ENCODE results near the gene SIRT7.

DNA sequence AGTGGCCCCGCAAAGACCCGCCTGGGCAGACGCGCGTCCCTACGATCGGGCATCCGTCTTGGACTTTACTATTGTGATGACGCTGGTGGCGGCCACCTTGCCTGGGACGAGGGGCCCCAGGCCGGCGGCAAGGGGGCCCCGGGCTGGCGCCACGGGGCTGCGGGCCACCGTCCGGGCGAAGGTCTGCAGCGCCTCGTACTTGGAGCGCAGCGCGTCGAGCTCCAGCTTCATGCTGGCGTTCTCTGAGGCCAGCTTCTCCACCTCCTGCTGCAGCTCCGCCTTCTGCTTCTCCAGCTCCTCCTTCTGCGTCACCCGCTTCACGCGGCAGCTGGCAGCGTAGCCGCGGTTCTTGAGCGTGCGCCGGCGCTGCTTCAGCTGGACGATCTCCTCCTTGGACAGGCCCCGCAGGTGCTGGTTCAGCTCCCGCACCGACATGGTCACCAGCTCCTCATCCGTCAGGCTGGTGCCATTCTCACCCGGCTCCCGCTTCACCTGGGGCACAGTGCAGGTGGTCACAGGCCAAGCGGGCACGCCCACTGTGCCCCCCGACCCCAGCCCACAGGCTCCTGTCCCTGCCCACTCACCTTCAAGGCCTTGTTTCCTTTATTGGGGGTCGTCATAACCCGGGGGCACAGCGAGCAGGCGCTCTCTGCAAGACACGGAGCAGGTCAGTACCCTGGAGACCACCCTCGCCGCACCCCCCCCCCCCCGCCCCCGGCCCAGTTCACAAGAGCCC lies 4.8 kb upstream of the SIRT7 start:
- no peak for TF ChIP-seq JUN (CRISPR knock-in tag; IDR thresholded peaks at IDR 0.05)
- no peak for TF ChIP-seq E2F5 (CRISPR knock-in tag; IDR thresholded peaks at IDR 0.05)
- TF ChIP-seq, protein P1, sequence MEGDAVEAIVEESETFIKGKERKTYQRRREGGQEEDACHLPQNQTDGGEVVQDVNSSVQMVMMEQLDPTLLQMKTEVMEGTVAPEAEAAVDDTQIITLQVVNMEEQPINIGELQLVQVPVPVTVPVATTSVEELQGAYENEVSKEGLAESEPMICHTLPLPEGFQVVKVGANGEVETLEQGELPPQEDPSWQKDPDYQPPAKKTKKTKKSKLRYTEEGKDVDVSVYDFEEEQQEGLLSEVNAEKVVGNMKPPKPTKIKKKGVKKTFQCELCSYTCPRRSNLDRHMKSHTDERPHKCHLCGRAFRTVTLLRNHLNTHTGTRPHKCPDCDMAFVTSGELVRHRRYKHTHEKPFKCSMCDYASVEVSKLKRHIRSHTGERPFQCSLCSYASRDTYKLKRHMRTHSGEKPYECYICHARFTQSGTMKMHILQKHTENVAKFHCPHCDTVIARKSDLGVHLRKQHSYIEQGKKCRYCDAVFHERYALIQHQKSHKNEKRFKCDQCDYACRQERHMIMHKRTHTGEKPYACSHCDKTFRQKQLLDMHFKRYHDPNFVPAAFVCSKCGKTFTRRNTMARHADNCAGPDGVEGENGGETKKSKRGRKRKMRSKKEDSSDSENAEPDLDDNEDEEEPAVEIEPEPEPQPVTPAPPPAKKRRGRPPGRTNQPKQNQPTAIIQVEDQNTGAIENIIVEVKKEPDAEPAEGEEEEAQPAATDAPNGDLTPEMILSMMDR (IDR thresholded peaks at IDR 0.05), result no peak
- no peak for TF ChIP-seq ZNF232 (CRISPR knock-in tag; IDR thresholded peaks at IDR 0.05)
- TF ChIP-seq TP53 (CRISPR knock-in tag; IDR thresholded peaks at IDR 0.05), result no peak
- TF ChIP-seq USF1 (CRISPR knock-in tag; IDR thresholded peaks at IDR 0.05), result no peak
- TF ChIP-seq KAT7 (CRISPR knock-in tag; IDR thresholded peaks at IDR 0.05; ENCODE audit: borderline replicate concordance), result no peak
- TF ChIP-seq ZNF512 (CRISPR knock-in tag; IDR thresholded peaks at IDR 0.05; ENCODE audit: borderline replicate concordance), result no peak
- TF ChIP-seq, protein P2, sequence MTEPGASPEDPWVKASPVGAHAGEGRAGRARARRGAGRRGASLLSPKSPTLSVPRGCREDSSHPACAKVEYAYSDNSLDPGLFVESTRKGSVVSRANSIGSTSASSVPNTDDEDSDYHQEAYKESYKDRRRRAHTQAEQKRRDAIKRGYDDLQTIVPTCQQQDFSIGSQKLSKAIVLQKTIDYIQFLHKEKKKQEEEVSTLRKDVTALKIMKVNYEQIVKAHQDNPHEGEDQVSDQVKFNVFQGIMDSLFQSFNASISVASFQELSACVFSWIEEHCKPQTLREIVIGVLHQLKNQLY (CRISPR knock-in tag; IDR thresholded peaks at IDR 0.05), result no peak
